Upper lobe of left lung (tissue), 4 donors: Measurements from ENCODE around the gene RFX2.

Source experiments
- EP300 ChIP-seq, 4 donors: sonication (generic); formaldehyde crosslinking; IDR thresholded peaks; one replicate each; pipeline ENCODE4 v1.5.1; 2017; ENCODE audit warnings: antibody characterized with exemption in 4 of 4, control low read depth in 2 of 4
- POLR2A ChIP-seq, 4 donors: fragments of 450-650 bp; IDR thresholded peaks; one replicate each; pipeline ENCODE4 v1.5.1; 2016 to 2017; ENCODE audit warnings: antibody characterized with exemption in 4 of 4, mild to moderate bottlenecking in 2 of 4
- POLR2AphosphoS5 ChIP-seq, 2 donors: sonication (generic); formaldehyde crosslinking; IDR thresholded peaks; one replicate each; pipeline ENCODE4 v1.5.1; 2017; ENCODE audit warnings: antibody characterized with exemption in 2 of 2
- TF ChIP-seq, protein P1 (sequence below), 6 experiments: fragments of 450-650 bp in 4 of 6; fragments of 200-600 bp in 2 of 6; sonication (generic) in 2 of 6; IDR thresholded peaks; one replicate each; pipeline ENCODE4 v1.5.1; 2016 to 2019; ENCODE audit warnings: antibody characterized with exemption in 6 of 6

DNA sequence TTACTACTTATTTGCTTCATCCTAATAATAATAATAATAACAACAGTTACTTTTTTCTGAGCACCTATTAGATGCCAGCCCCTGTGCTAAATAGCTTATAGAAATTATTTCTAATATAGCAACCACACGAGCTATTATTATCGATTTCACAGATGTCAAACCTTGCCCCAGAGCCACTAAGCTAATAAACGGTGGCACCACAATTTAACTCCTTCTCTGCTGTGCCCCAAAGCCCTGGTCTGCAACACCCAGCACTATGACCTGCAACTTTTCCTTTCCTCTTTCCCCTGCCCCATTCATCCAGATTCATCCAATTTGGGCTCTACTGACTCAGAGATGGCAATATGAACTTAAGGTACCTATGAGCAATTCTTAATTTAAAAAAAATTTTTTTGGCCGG is 6.4 kb downstream of the RFX2 start:
- TF ChIP-seq, protein P1, sequence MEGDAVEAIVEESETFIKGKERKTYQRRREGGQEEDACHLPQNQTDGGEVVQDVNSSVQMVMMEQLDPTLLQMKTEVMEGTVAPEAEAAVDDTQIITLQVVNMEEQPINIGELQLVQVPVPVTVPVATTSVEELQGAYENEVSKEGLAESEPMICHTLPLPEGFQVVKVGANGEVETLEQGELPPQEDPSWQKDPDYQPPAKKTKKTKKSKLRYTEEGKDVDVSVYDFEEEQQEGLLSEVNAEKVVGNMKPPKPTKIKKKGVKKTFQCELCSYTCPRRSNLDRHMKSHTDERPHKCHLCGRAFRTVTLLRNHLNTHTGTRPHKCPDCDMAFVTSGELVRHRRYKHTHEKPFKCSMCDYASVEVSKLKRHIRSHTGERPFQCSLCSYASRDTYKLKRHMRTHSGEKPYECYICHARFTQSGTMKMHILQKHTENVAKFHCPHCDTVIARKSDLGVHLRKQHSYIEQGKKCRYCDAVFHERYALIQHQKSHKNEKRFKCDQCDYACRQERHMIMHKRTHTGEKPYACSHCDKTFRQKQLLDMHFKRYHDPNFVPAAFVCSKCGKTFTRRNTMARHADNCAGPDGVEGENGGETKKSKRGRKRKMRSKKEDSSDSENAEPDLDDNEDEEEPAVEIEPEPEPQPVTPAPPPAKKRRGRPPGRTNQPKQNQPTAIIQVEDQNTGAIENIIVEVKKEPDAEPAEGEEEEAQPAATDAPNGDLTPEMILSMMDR (IDR thresholded peaks at IDR 0.05), result no peak
- TF ChIP-seq POLR2AphosphoS5 (IDR thresholded peaks at IDR 0.05) (no peak), POLR2A (IDR thresholded peaks at IDR 0.05) (no peak), EP300 (IDR thresholded peaks at IDR 0.05) (no peak)
